GM19468 (cell line): ENCODE data around the gene NHS.
"Not testable (repeated sequence)": the region's sequence is repeated elsewhere in the genome, so short reads cannot be mapped to it uniquely, and the experiment has no call there.

Experiments
- ATAC-seq: cut with Tn5 transposase; IDR thresholded peaks from one replicate; pipeline ENCODE4 v1.9.1; 2021; ENCODE audit warnings: mild to moderate bottlenecking, moderate library complexity, moderate number of reproducible peaks; ENCODE audit not compliant: unreplicated experiment; ENCODE audit errors: extremely low read depth

Gene NHS

GRCh38 chrX:17442898-17443297 lies 67.9 kb downstream of the NHS start:
- ATAC-seq: no peak

DNA sequence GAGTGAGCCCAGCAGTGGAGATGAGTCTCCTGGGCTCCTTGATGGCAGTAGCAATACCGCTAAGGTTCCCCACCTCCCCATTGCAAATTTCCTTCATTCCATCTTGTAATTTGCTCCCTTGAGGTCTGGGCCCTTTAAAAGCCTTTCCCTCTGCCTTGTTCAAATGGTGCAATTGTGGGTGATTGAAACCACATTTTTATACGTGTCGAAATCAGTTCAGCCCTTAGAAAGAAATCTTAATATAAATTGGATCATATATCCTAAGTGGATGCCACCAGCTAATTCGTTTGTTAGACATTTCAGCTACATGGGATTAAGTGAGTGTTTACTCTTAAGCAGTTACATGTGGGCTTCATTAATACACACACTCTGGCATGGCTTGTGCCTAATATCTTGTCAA lies 68.6 kb downstream of the NHS start:
- ATAC-seq: no peak

DNA sequence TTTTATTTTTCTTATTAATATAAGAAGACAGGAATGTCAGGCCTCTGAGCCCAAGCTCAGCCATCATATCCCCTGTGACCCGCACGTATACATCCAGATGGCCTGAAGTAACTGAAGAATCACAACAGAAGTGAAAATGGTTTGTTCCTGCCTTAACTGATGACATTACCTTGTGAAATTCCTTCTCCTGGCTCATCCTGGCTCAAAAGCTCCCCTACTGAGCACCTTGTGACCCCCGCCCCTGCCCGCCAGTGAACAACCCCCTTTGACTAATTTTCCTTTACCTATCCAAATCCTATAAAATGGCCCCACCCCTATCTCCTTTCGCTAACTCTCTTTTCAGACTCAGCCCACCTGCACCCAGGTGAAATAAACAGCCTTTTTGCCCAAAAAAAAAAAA lies 71.3 kb downstream of the NHS start:
- ATAC-seq: not testable (repeated sequence)

DNA sequence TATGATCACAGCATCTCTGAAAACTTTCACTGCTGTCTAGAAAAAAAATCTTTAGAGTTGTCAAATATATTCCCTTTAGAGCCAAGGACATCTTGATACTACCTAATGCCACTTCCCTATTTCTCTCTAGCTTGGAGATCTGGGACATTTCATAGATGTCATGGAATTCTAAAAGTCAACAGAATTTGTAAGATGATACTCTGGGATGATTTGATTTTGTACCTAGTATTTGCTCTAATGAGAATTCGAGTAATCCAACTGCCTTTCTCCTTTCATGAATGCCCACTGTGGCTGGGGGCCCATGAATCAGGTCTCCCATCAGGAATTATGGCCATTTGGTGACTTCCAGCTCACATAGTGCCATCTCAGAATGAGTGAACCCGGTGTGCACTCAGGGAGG lies 73.2 kb downstream of the NHS start:
- no peak for ATAC-seq

GRCh38 chrX:17449866-17450265 lies 74.9 kb downstream of the NHS start:
- ATAC-seq: no peak

DNA sequence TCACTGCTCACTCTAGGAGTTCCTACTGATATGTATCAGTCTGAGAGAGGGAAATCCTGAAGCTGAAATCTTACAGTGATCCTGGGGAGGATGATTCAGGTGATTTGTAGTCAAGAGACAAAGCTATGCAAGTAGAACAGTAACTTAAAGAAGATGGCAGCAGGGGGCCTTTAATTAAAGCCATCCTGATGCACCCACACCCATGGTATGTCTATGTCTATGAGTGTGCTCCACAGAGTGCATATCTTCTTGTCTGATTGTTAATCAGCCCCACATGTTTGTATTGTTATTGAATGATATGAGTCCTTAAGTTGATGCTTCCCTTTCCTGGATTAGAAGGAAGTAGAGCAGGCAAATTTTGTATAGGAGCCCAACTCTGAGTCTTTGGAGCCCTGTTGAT lies 78.8 kb downstream of the NHS start:
- no peak for ATAC-seq

GRCh38 chrX:17456526-17456925 lies 81.5 kb downstream of the NHS start:
- ATAC-seq: no peak

- no peak for ATAC-seq
These were observed 84.1 kb downstream of the NHS start for GRCh38 chrX:17459008-17459611.

DNA sequence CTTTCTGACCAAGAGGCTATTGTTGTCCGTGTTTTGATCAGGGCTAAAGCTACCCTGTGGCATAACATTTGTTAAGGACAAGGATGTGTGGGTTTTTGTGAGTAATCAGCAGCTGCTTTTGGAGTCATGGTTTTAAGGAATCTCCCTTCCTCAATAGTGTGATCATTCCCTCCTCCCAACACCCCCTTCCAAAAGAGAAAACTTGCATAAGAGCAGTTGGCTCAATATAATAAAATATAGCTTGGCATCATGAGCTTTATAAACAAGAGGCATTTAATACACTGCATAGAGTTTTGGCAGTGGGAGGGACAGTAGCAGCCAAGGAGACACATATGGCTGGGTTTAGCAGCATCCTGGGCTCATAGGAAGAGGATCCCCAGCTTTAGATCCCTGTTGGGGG lies 84.7 kb downstream of the NHS start:
- ATAC-seq: no peak

DNA sequence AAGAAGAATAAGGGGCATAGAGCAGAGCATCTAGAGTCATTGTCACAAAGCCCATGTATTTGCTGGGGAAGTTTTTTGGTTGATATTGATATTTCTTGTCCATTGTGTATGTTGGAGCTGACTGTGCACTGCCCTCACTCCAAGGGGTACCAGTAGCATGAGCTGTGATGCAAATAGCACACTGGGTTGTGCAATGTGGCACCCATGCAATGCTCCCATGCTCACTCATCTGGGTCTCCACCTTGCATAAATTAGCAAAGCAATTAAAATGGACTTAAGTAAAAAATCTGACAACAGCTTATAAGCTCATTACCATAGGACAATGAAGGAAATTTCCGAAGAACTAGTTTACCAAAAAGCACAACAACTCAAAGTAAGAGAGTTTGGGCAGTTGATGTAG lies 87.9 kb downstream of the NHS start:
- ATAC-seq: no peak

- ATAC-seq: no peak
These were observed 89.2 kb downstream of the NHS start for GRCh38 chrX:17464194-17464593.

GRCh38 chrX:17465201-17465600 lies 90.2 kb downstream of the NHS start:
- ATAC-seq: no peak

- ATAC-seq: no peak
These were observed 90.8 kb downstream of the NHS start for GRCh38 chrX:17465802-17466201.

DNA sequence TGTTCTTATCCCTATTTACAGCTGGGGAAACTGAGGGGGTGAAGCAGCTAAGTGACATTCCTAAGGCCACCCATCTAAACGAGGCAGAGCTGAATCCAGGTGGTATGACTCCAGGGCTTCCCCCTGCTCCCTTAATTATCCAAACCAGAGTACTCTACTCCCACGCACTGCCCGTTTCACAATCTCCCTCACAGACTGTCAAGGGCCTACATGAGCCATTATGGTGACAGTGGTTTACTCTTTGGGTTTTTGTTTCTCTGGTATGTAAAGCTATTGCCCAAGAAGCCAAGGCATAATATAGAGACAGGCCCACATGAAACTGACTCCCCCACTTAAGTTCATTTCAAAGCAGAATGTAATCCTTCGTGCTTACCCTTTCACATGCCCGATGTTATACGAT lies 95.1 kb downstream of the NHS start:
- no peak for ATAC-seq

DNA sequence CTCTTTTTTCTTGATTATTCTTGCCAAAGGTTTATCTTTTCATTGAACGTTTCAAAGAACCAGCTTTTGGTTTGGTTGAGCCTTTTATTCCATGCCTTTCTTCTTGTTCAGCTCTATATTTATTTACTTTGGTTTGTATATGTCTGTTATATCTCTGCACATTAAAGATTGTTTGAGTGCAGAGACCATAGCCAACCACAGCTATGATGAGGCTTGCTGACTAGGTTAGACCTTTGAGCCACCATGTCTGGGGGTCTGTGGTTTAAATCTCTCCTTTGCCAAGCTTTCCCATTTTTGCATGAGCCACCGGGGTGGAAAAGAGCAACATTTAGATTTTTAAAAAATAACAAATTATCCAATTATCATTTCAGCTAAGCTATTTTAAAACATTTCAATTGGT lies 96.1 kb downstream of the NHS start:
- no peak for ATAC-seq

DNA sequence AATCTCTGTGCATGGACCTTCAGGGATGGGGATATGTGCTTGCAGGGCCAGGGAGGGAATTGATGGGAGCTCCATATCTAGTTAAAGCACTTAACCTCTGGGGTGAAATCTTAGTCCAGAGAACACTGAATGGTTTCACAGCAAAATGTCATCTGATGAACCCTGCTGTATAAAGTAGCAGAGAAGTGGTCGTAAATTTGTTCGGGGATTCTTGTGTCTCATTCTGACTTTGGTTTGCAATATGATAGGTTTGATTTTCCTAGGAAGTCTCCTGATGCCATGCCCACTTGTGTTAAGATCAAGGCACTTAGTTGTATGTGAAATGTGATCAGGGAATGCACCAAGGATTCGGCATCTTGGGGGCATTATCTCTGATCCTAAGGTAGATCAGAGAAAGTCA lies 96.9 kb downstream of the NHS start:
- no peak for ATAC-seq

- ATAC-seq: no peak
These were observed 97.4 kb downstream of the NHS start for GRCh38 chrX:17472424-17472823.

DNA sequence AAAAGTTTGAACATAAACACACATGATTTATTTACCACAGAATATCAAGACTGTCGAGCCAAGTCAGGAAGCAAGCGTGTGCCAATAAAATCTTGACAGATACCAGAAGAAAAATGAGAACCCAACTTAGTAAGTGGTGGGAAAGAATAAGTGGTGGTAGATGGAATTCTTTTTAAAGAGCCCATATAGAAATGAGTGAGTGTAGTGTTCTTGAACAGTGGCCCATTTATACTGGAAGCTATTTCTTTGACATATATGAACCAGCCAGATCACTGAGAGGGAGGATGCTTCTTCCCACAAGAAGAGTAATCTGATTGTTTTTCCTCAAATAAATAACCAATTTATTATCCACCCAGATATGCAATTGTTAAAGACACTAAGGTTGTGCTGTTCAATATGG lies 98.0 kb downstream of the NHS start:
- ATAC-seq: no peak

DNA sequence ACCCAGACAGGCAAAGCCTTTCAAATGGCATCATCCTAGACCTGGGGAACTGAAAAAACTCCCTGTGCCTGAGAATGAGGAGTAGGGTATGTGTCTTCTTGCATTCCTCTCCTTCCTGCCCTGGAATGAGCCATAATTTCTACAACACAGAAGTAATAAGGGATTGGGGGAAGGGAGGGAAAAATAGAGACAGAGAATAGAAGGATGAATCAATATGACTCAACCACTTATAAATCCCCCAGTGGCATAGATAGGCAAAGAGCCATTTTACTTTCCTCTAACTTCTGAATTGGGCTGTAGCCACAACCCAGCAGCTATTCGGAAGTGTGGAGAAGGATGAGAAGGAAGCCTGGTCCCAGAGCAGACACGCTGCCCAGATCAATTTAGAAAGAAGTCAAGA lies 99.9 kb downstream of the NHS start:
- no peak for ATAC-seq

- no peak for ATAC-seq
These were observed 100.6 kb downstream of the NHS start for GRCh38 chrX:17475449-17476217.

DNA sequence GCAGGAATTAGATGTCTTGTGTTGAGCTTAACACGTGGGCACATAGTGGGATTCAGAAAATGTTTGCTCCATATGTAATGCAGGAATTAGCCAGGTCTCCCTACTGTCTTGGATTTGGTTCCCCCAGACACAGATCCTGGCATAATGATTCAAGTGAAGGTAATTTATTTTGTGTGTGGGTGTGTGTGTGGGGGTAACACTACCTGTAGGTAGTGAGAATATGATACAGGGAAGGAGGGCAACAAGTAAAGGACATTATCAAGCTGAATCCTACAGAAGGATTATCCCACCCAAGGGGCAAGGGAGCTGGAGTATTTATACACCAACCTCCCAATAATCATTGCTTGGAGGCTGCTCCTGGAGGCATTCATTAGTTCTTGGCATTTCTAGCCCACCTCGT lies 101.4 kb downstream of the NHS start:
- no peak for ATAC-seq

GRCh38 chrX:17481086-17481485 lies 106.1 kb downstream of the NHS start:
- no peak for ATAC-seq
